ENCODE results near the gene KCNAB1.

GRCh38 chr3:156216852-156217251, 96.5 kb downstream of the KCNAB1 start:
- TF ChIP-seq CTCF (IDR thresholded peaks at IDR 0.05) (no peak), POLR2AphosphoS5 (IDR thresholded peaks at IDR 0.05) (no peak), POLR2A (IDR thresholded peaks at IDR 0.05) (no peak)

Data from suprapubic skin (tissue), 4 donors.